ENCODE measurements around the gene ACTL6A.

ACTL6A gene

DNA sequence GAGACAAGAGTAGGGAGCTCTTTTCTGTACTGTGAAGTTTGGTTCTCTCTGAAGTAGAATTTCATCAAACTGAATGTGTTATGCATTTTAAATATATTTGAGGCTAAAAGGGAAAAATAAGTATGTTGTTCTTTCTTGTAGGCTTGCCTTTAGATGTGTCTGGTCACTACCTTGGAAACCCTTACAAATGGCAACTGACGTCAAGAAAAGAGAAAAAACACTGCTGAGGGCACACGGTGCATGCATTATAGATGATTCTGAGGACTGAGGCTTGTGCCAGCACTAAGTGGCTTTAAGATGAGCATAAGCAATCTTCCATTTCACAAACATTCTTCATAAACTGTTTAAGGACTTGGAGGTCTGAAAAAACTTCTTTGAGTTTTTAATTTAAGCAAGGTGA, 31.1 kb upstream of the ACTL6A start:
- Histone ChIP-seq H3K4me3 (replicated peaks; ENCODE audit: low read depth, low read length) (no peak overlapping the region), H3K36me3 (ENCODE audit: control insufficient read depth, insufficient read depth, low read length) (no peaks in the 10 kb centered on the region), H3K27me3 (replicated peaks; ENCODE audit: control insufficient read depth, insufficient read depth, low read length) (no peaks in the 10 kb centered on the region)
- DNase-seq (ENCODE audit: extremely low read depth, insufficient read length) = no peak
- TF ChIP-seq, protein P1, sequence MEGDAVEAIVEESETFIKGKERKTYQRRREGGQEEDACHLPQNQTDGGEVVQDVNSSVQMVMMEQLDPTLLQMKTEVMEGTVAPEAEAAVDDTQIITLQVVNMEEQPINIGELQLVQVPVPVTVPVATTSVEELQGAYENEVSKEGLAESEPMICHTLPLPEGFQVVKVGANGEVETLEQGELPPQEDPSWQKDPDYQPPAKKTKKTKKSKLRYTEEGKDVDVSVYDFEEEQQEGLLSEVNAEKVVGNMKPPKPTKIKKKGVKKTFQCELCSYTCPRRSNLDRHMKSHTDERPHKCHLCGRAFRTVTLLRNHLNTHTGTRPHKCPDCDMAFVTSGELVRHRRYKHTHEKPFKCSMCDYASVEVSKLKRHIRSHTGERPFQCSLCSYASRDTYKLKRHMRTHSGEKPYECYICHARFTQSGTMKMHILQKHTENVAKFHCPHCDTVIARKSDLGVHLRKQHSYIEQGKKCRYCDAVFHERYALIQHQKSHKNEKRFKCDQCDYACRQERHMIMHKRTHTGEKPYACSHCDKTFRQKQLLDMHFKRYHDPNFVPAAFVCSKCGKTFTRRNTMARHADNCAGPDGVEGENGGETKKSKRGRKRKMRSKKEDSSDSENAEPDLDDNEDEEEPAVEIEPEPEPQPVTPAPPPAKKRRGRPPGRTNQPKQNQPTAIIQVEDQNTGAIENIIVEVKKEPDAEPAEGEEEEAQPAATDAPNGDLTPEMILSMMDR (IDR thresholded peaks at IDR 0.05; ENCODE audit: insufficient read depth, low read length, poor library complexity, severe bottlenecking) = no peak

DNA sequence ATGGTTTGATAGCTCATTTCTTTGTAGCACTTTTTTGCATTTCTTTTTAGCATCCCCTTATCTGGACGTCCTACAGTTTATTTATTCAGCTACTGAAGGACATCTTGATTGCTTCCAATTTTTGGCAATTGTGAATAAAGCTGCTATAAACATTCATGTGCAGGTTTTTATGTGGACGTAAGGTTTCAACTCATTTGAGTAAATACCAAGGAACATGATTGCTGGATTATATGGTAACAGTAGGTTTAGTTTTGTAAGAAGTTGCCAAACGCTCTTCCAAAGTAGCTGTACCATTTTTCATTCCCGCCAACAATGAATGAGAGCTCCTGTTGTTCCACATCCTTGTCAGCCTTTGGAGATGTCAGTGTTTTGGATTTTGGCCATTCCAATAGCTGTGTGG, 29.5 kb upstream of the ACTL6A start:
- no peaks in the 10 kb centered on the region for H3K36me3 ChIP-seq (ENCODE audit: control insufficient read depth, insufficient read depth, low read length)
- TF ChIP-seq, protein P1 (IDR thresholded peaks at IDR 0.05; ENCODE audit: insufficient read depth, low read length, poor library complexity, severe bottlenecking) = no peak
- no peak for DNase-seq (ENCODE audit: extremely low read depth, insufficient read length)
- no peaks in the 10 kb centered on the region for H3K27me3 ChIP-seq (replicated peaks; ENCODE audit: control insufficient read depth, insufficient read depth, low read length)
- no peak overlapping the region for H3K4me3 ChIP-seq (replicated peaks; ENCODE audit: low read depth, low read length)

DNA sequence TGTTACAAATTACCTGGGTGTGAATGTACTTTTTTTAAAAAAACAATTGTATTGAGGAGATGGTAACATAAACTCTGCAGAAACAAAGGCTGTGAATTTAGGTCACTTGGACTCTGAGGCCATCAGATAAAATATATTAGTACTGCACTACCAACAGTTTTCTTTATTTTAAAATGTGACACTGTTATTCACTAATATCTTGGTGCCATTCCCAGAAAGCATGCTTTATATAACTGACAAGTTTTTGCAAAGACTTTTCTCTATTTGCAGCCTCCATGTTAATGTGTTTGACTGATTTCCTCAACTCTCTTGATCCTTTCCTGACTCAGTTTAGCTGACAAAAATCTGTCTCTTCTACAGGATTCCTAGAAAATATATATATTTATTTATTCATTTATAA, 26.5 kb upstream of the ACTL6A start:
- Histone ChIP-seq H3K4me3 (replicated peaks; ENCODE audit: low read depth, low read length) (no peak overlapping the region), H3K36me3 (ENCODE audit: control insufficient read depth, insufficient read depth, low read length) (no peaks in the 10 kb centered on the region), H3K27me3 (replicated peaks; ENCODE audit: control insufficient read depth, insufficient read depth, low read length) (no peaks in the 10 kb centered on the region)
- no peak for DNase-seq (ENCODE audit: extremely low read depth, insufficient read length)
- TF ChIP-seq, protein P1 (IDR thresholded peaks at IDR 0.05; ENCODE audit: insufficient read depth, low read length, poor library complexity, severe bottlenecking) = no peak

DNA sequence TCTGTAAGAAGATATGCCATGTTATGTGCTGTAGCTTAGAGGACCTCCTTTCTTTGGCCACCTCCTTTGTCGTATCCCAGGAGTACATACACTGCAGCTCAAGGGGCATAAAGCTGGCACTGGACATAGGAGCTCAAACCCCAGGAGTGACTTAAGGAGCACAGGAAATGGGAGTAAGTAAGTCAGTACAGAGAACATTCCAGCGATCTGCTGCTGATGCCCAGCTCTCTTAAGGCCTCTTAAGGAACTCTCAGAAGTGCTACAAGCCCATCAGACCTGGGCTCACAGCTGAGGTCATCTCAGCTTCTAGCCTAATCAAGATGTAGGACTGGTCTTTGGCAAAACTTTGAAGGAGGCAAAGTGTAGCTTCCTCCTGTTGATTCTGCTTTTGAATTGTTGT, 21.6 kb upstream of the ACTL6A start:
- no peak overlapping the region for H3K4me3 ChIP-seq (replicated peaks; ENCODE audit: low read depth, low read length)
- H3K36me3 ChIP-seq (ENCODE audit: control insufficient read depth, insufficient read depth, low read length) = no peaks in the 10 kb centered on the region
- no peaks in the 10 kb centered on the region for H3K27me3 ChIP-seq (replicated peaks; ENCODE audit: control insufficient read depth, insufficient read depth, low read length)
- TF ChIP-seq, protein P1 (IDR thresholded peaks at IDR 0.05; ENCODE audit: insufficient read depth, low read length, poor library complexity, severe bottlenecking) = no peak
- no peak for DNase-seq (ENCODE audit: extremely low read depth, insufficient read length)

DNA sequence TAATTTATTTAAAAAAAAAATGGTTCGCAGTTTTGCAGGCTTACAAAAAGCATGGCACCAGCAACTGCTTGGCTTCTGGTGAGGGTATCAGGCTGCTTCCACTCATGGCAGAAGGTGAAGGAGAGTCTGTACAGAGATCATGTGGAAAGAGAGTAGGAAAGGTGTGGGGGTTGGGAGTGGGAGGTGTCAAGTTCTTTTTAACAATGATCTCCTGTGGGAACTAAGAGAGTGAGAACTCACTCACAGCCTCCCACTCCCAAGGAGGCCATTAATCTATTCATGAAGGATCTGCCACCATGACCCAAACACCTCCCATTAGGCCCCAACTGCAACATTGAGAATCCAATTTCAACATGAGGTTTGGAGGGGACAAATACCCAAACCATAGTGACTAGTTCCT, 21.1 kb upstream of the ACTL6A start:
- H3K36me3 ChIP-seq (ENCODE audit: control insufficient read depth, insufficient read depth, low read length) = no peaks in the 10 kb centered on the region
- H3K4me3 ChIP-seq (replicated peaks; ENCODE audit: low read depth, low read length) = no peak overlapping the region
- no peaks in the 10 kb centered on the region for H3K27me3 ChIP-seq (replicated peaks; ENCODE audit: control insufficient read depth, insufficient read depth, low read length)
- TF ChIP-seq, protein P1 (IDR thresholded peaks at IDR 0.05; ENCODE audit: insufficient read depth, low read length, poor library complexity, severe bottlenecking) = no peak
- DNase-seq (ENCODE audit: extremely low read depth, insufficient read length) = no peak

DNA sequence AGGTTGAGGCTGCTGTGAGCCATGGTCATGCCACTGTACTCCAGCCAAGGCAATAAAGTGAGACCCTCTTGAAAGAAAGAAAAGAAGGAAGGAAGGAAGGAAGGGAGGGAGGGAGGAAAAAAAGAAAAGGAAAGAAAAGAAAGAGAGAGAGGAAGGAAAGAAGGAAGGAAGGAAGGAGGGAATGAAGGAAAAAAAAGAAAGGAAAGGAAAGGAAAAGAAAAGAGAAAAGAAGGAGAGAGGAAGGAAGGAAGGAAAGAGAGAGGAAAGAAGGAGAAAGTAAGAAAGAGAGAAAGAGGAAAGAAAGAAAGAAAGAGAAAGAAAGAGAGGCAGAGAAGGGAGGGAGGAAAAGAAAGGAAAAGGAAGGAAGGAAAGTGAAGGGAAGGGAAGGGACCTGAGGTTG, 20.4 kb upstream of the ACTL6A start:
- TF ChIP-seq, protein P1 (IDR thresholded peaks at IDR 0.05; ENCODE audit: insufficient read depth, low read length, poor library complexity, severe bottlenecking) = no peak
- Histone ChIP-seq H3K36me3 (ENCODE audit: control insufficient read depth, insufficient read depth, low read length) (no peaks in the 10 kb centered on the region), H3K27me3 (replicated peaks; ENCODE audit: control insufficient read depth, insufficient read depth, low read length) (no peaks in the 10 kb centered on the region), H3K4me3 (replicated peaks; ENCODE audit: low read depth, low read length) (no peak overlapping the region)
- DNase-seq (ENCODE audit: extremely low read depth, insufficient read length) = no peak

All from GM06990 (cell line).